HCT116 (cell line): ENCODE results near the gene GIT2. TPM values are rescaled to one million over a fixed set of nuclear protein-coding genes. Genes with fewer than 3 reads are reported as not detected.

Experiments used
- ATAC-seq: fragments of 200-7000 bp; cut with Tn5 transposase; 2 replicates; pipeline ENCODE4 v1.9.1; 2020; ENCODE audit warnings: mild to moderate bottlenecking, moderate library complexity
- BruUV-seq: library from RNA; stranded (reverse); fragments of 400-500 nt; replicated peaks from 2 replicates; lab custom pipeline; 2021; lab: Mats Ljungman, UMichigan
- CTCF ChIA-PET: fragments of 300-600 bp; sonication (Branson Sonifier 250); formaldehyde crosslinking; loops from one replicate; lab custom pipeline; 2021; ENCODE audit warnings: antibody characterized with exemption; lab: Charles Lee
- POLR2A ChIA-PET: fragments of 300-600, 350-600 bp; sonication (Branson Sonifier 250); formaldehyde crosslinking; loops from one replicate; lab custom pipeline; 2021; ENCODE audit warnings: antibody characterized with exemption; lab: Charles Lee
- RAD21 ChIA-PET, 2 experiments: fragments of 300-600 bp; sonication (Branson Sonifier 250); formaldehyde crosslinking; loops; one replicate each; lab custom pipeline; 2023; ENCODE audit warnings: low total read pairs in 2 of 2; ENCODE audit not compliant: uncharacterized antibody in 2 of 2, unreplicated experiment in 2 of 2, low non-redundant PET in 1 of 2; lab: Charles Lee
- DNase-seq: peaks from one replicate; pipeline ENCODE4 v3.0.0-alpha.2; 2010; ENCODE audit warnings: low read depth, low spot score
- H2AFZ ChIP-seq: fragments of 200-600 bp; shearing (Covaris generic), sonication (generic); 2 replicates; pipeline ENCODE4 v1.6.1; 2017; ENCODE audit warnings: low read depth, mixed run types, mixed read lengths, antibody characterized with exemption, low read length; ENCODE audit not compliant: poor library complexity, severe bottlenecking
- H3K27ac ChIP-seq: 2 replicates; pipeline ENCODE4 v1.5.1; 2012; ENCODE audit warnings: low read depth, low read length
- H3K27me3 ChIP-seq: fragments of 200-600 bp; sonication (generic); 2 replicates; pipeline ENCODE4 v1.6.1; 2016; ENCODE audit warnings: mixed run types, low read length, mixed read lengths; ENCODE audit not compliant: insufficient read depth
- H3K36me3 ChIP-seq, 2 experiments: fragments of 200-500 bp in 1 of 2; fragments of 200-600 bp in 1 of 2; sonication (Bioruptor generic) in 1 of 2; sonication (generic) in 1 of 2; 2 replicates each; pipeline versions ENCODE4 v1.5.1 to v1.6.1; 2014 to 2016; ENCODE audit warnings: low read length in 2 of 2, inconsistent platforms in 1 of 2, mixed read lengths in 1 of 2, mixed run types in 1 of 2; ENCODE audit not compliant: insufficient read depth in 2 of 2, control insufficient read depth in 1 of 2
- H3K4me1 ChIP-seq, 2 experiments: fragments of 200-600 bp in 1 of 2; sonication (generic) in 1 of 2; 2 replicates each; pipeline versions ENCODE4 v1.5.1 to v1.6.1; 2012 to 2017; ENCODE audit warnings: low read length in 2 of 2, inconsistent platforms in 1 of 2, mild to moderate bottlenecking in 1 of 2, mixed read lengths in 1 of 2, mixed run types in 1 of 2, moderate library complexity in 1 of 2; ENCODE audit not compliant: insufficient read depth in 2 of 2, control insufficient read depth in 1 of 2
- H3K4me2 ChIP-seq: fragments of 200-600 bp; sonication (generic); 2 replicates; pipeline ENCODE4 v1.6.1; 2017; ENCODE audit warnings: mixed run types, low read length, mixed read lengths
- H3K4me3 ChIP-seq, 2 experiments: fragments of 200-600 bp in 1 of 2; sonication (generic) in 1 of 2; replicated peaks in 1 of 2; 2 replicates each; pipeline ENCODE4 v1.5.1; 2011 to 2016; ENCODE audit warnings: low read length in 2 of 2, control low read depth in 1 of 2, low read depth in 1 of 2, mild to moderate bottlenecking in 1 of 2, mixed read lengths in 1 of 2, mixed run types in 1 of 2
- H3K79me2 ChIP-seq: fragments of 200-600 bp; sonication (generic); 2 replicates; pipeline ENCODE4 v1.6.1; 2017; ENCODE audit warnings: mild to moderate bottlenecking, mixed run types, low read length, moderate library complexity, mixed read lengths; ENCODE audit not compliant: insufficient read depth
- H3K9ac ChIP-seq: fragments of 200-600 bp; sonication (generic); 2 replicates; pipeline ENCODE4 v1.6.1; 2016; ENCODE audit warnings: low read length, mixed read lengths
- H3K9me2 ChIP-seq: fragments of 200-600 bp; sonication (generic), shearing (Covaris generic); 2 replicates; pipeline ENCODE4 v1.6.1; 2017; ENCODE audit warnings: mixed run types, mild to moderate bottlenecking, moderate library complexity; ENCODE audit not compliant: insufficient read depth
- H3K9me3 ChIP-seq, 2 experiments: fragments of 200-500 bp in 1 of 2; fragments of 200-600 bp in 1 of 2; sonication (Bioruptor generic) in 1 of 2; sonication (generic) in 1 of 2; 2 replicates each; pipeline ENCODE4 v1.6.1; 2014 to 2017; ENCODE audit warnings: low read length in 2 of 2, mixed read lengths in 2 of 2, inconsistent platforms in 1 of 2, low read depth in 1 of 2, mild to moderate bottlenecking in 1 of 2, mixed run types in 1 of 2, moderate library complexity in 1 of 2; ENCODE audit not compliant: control insufficient read depth in 1 of 2, insufficient read depth in 1 of 2
- H4K20me1 ChIP-seq: fragments of 200-600 bp; sonication (generic), shearing (Covaris generic); 2 replicates; pipeline ENCODE4 v1.6.1; 2017; ENCODE audit warnings: mixed run types, mild to moderate bottlenecking, moderate library complexity; ENCODE audit not compliant: insufficient read depth
- ATF3 ChIP-seq: IDR thresholded peaks from 2 replicates; pipeline ENCODE4 v1.6.1; 2012
- CBX3 ChIP-seq: IDR thresholded peaks from 2 replicates; pipeline ENCODE4 v1.6.1; 2012; ENCODE audit warnings: low read depth
- CEBPB ChIP-seq: IDR thresholded peaks from 2 replicates; pipeline ENCODE4 v1.6.1; 2012; ENCODE audit warnings: low read depth
- EZH2 ChIP-seq: fragments of 200-600 bp; sonication (generic); IDR thresholded peaks from 2 replicates; pipeline ENCODE4 v1.6.1; 2017; ENCODE audit warnings: antibody characterized with exemption, mixed run types
- EZH2phosphoT487 ChIP-seq: fragments of 200-600 bp; IDR thresholded peaks from 2 replicates; pipeline ENCODE4 v1.6.1; 2018; ENCODE audit warnings: antibody characterized with exemption, borderline replicate concordance
- FOSL1 ChIP-seq: IDR thresholded peaks from 2 replicates; pipeline ENCODE4 v1.6.1; 2012; ENCODE audit warnings: low read depth
- JUND ChIP-seq: IDR thresholded peaks from 2 replicates; pipeline ENCODE4 v1.6.1; 2012
- MAX ChIP-seq: IDR thresholded peaks from 2 replicates; pipeline ENCODE4 v1.6.1; 2012
- RAD21 ChIP-seq: IDR thresholded peaks from 2 replicates; pipeline ENCODE4 v1.6.1; 2012; ENCODE audit warnings: low read depth, mild to moderate bottlenecking
- REST ChIP-seq: IDR thresholded peaks from 2 replicates; pipeline ENCODE4 v1.6.1; 2012; ENCODE audit warnings: low read depth
- SP1 ChIP-seq: IDR thresholded peaks from 2 replicates; pipeline ENCODE4 v1.6.1; 2012; ENCODE audit warnings: low read depth
- SRF ChIP-seq: IDR thresholded peaks from 2 replicates; pipeline ENCODE4 v1.6.1; 2012; ENCODE audit warnings: low read depth
- TCF7L2 ChIP-seq: IDR thresholded peaks from 2 replicates; pipeline ENCODE4 v1.7.0; 2011; ENCODE audit warnings: borderline replicate concordance, inconsistent platforms; ENCODE audit not compliant: insufficient read depth, insufficient read length; ENCODE audit errors: extremely low read depth
- YY1 ChIP-seq: IDR thresholded peaks from 2 replicates; pipeline ENCODE4 v1.6.1; 2011; ENCODE audit warnings: low read length, low read depth, moderate library complexity, mild to moderate bottlenecking; ENCODE audit not compliant: insufficient replicate concordance; ENCODE audit errors: extremely low read depth
- ZFX ChIP-seq: fragments of 450-650 bp; IDR thresholded peaks from 2 replicates; pipeline ENCODE4 v1.6.1; 2017
- intact Hi-C: fragments of 100-400 bp; cut with micrococcal nuclease; formaldehyde crosslinking; loops from 2 replicates; pipeline ENCODE4 v1.10.0; 2022
- total RNA-seq: library from RNA; stranded (reverse); gene quantifications from one replicate; pipeline ENCODE4 v1.2.1, GENCODE V29; 2021; ENCODE audit not compliant: unreplicated experiment

GIT2 gene
- total RNA-seq, 1 experiment from 2014 or later = 21.5 TPM

- intact Hi-C loops = no loop called here
- Histone ChIP-seq H3K9me2 (no peaks in the 10 kb centered on the region), H2AFZ (no peak overlapping the region), H3K4me1 (no peaks in the 10 kb centered on the region), H3K36me3 (peaks cover 0 to 2% of the 10 kb centered on the region in 2 experiments; a peak in 1 of 4 replicates), H3K9ac (no peak overlapping the region), H3K27ac (no peak overlapping the region), H3K27me3 (no peaks in the 10 kb centered on the region), H3K4me3 (no peak overlapping the region), H3K79me2 (no peaks in the 10 kb centered on the region), H3K4me2 (no peak overlapping the region), H3K9me3 (no peaks in the 10 kb centered on the region), H4K20me1 (no peaks in the 10 kb centered on the region)
- CTCF ChIA-PET = no interaction called here
- TF ChIP-seq CEBPB (no peak), ATF3 (no peak), TCF7L2 (no peak), YY1 (no peak), CBX3 (no peak), ZFX (no peak), JUND (no peak), EZH2 (no peak), RAD21 (no peak), SP1 (no peak)
- no TSS peak for BruUV-seq
- DNase-seq = no peak
- POLR2A ChIA-PET = no interaction called here
- RAD21 ChIA-PET = interaction anchor here in 1 of 2 experiments (1.1 kb wide), 1 partner anchor 73 kb away, joined by 4 read pairs; no protein-coding TSS in a partner anchor
- no peak for ATAC-seq
Observed at GRCh38 chr12:109926016-109926415, 70.2 kb downstream of the GIT2 start.

- no peaks in the 10 kb centered on the region for H3K27me3 ChIP-seq
- CTCF ChIA-PET = no interaction called here
- H3K36me3 ChIP-seq = peaks cover 0 to 2% of the 10 kb centered on the region in 2 experiments; a peak in 2 of 4 replicates
- no TSS peak for BruUV-seq
- no peaks in the 10 kb centered on the region for H3K79me2 ChIP-seq
- no peaks in the 10 kb centered on the region for H3K9me3 ChIP-seq
- H3K4me1 ChIP-seq = no peaks in the 10 kb centered on the region
- no peaks in the 10 kb centered on the region for H3K9me2 ChIP-seq
- no peak overlapping the region for H2AFZ ChIP-seq
- no peak overlapping the region for H3K27ac ChIP-seq
- ATAC-seq (no peak), DNase-seq (no peak)
- no peak overlapping the region for H3K4me2 ChIP-seq
- no peak overlapping the region for H3K9ac ChIP-seq
- intact Hi-C loops = no loop called here
- RAD21 ChIA-PET = interaction anchor here in 1 of 2 experiments (1.1 kb wide), 1 partner anchor 72 kb away, joined by 4 read pairs; no protein-coding TSS in a partner anchor
- POLR2A ChIA-PET = no interaction called here
- H3K4me3 ChIP-seq = no peak overlapping the region
- H4K20me1 ChIP-seq = no peaks in the 10 kb centered on the region
- TF ChIP-seq SP1 = no peak
- no peak for TF ChIP-seq ATF3
- TF ChIP-seq FOSL1 = no peak
- no peak for TF ChIP-seq JUND
- TF ChIP-seq TCF7L2 = no peak
- no peak for TF ChIP-seq CBX3
- no peak for TF ChIP-seq MAX
- TF ChIP-seq SRF = no peak
- TF ChIP-seq REST = no peak
- no peak for TF ChIP-seq EZH2phosphoT487
Observed at GRCh38 chr12:109925185-109925840, 70.9 kb downstream of the GIT2 start.
